ENCODE results near the gene TNXB.

DNA sequence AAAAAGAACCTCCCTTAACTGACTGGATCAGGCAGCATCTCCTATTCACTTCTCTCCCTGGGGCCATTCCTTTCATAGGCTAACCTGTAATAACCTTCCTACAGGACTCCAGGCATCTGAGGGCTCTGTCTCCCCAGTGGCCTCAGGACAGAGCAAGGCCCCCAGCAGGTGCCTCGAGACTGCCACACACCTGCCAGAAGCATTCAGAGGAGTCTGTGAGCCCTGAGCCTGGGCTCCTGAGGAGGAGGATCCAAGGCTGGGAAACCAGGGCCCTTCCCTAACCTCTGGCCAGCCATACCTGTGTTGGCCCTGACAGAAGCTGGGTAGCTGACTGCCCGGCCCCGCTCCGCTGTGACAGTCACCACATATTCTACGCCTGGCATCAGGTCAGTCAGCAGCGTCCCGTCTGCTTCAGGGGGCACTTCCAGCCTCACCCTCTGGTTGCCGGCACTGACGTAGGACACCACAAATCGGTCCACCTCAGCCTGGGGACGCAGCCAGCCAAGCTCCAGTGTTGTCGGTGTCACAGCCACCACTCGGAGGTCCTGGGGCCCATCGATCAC, 20.6 kb downstream of the TNXB start:
- TF ChIP-seq, protein P1, sequence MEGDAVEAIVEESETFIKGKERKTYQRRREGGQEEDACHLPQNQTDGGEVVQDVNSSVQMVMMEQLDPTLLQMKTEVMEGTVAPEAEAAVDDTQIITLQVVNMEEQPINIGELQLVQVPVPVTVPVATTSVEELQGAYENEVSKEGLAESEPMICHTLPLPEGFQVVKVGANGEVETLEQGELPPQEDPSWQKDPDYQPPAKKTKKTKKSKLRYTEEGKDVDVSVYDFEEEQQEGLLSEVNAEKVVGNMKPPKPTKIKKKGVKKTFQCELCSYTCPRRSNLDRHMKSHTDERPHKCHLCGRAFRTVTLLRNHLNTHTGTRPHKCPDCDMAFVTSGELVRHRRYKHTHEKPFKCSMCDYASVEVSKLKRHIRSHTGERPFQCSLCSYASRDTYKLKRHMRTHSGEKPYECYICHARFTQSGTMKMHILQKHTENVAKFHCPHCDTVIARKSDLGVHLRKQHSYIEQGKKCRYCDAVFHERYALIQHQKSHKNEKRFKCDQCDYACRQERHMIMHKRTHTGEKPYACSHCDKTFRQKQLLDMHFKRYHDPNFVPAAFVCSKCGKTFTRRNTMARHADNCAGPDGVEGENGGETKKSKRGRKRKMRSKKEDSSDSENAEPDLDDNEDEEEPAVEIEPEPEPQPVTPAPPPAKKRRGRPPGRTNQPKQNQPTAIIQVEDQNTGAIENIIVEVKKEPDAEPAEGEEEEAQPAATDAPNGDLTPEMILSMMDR (IDR thresholded peaks at IDR 0.05): no peak
- TF ChIP-seq POLR2A (IDR thresholded peaks at IDR 0.05): no peak
